ENCODE measurements around the gene FALEC. TPM values are rescaled to one million over a fixed set of nuclear protein-coding genes. Genes with fewer than 3 reads are reported as not detected.

The FALEC gene
- total and polyA plus RNA-seq, 9 of the 15 experiments (the other 6 are each of a cell fraction or from before 2014, with no cell fraction given), result 0.15 to 1.8 (median 0.53) TPM; not detected in 5

DNA sequence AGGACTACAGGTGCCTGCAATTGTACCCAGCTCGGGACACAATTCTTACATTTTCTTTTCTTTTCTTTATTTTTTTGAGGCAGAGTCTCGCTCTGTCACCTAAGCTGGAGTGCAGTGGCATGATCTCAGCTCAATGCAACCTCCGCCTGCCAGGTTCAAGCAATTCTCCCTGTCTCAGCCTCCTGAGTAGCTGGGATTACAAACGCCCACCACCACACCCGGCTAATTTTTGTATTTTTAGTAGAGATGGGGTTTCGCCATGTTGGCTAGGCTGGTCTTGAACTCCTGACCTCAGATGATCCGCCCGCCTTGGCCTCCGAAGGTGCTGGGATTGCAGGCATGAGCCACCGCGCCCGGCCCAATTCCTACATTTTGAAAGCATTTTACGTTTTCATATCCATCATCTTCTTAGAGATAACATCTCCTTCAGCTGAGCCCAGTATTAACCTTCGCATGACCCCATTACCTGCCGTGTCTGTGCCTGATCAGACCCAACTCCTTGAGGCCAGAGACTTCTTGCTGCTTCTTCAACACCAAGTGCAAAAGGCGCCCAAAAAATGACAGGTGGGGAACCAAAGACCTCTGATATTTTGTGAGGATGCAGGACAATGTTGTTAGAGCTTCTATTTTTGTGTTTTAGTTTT lies 30.9 kb downstream of the FALEC start (continued):
- TF ChIP-seq, protein P1, sequence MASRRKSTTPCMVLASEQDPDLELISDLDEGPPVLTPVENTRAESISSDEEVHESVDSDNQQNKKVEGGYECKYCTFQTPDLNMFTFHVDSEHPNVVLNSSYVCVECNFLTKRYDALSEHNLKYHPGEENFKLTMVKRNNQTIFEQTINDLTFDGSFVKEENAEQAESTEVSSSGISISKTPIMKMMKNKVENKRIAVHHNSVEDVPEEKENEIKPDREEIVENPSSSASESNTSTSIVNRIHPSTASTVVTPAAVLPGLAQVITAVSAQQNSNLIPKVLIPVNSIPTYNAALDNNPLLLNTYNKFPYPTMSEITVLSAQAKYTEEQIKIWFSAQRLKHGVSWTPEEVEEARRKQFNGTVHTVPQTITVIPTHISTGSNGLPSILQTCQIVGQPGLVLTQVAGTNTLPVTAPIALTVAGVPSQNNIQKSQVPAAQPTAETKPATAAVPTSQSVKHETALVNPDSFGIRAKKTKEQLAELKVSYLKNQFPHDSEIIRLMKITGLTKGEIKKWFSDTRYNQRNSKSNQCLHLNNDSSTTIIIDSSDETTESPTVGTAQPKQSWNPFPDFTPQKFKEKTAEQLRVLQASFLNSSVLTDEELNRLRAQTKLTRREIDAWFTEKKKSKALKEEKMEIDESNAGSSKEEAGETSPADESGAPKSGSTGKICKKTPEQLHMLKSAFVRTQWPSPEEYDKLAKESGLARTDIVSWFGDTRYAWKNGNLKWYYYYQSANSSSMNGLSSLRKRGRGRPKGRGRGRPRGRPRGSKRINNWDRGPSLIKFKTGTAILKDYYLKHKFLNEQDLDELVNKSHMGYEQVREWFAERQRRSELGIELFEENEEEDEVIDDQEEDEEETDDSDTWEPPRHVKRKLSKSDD (conservative IDR thresholded peaks at IDR 0.05; ENCODE audit: low read length), result no peak
- peak; percentile 62; the same call in 1 of the 2 replicates for TF ChIP-seq CTBP1 (IDR thresholded peaks at IDR 0.05; ENCODE audit: borderline replicate concordance)
- TF ChIP-seq, protein P2, sequence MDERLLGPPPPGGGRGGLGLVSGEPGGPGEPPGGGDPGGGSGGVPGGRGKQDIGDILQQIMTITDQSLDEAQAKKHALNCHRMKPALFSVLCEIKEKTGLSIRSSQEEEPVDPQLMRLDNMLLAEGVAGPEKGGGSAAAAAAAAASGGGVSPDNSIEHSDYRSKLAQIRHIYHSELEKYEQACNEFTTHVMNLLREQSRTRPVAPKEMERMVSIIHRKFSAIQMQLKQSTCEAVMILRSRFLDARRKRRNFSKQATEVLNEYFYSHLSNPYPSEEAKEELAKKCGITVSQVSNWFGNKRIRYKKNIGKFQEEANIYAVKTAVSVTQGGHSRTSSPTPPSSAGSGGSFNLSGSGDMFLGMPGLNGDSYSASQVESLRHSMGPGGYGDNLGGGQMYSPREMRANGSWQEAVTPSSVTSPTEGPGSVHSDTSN (CRISPR knock-in tag; IDR thresholded peaks at IDR 0.05; ENCODE audit: low read depth), result no peak
- TF ChIP-seq, protein P2 (tag; conservative IDR thresholded peaks at IDR 0.05; ENCODE audit: low read depth), result peak; percentile 34; the same call in 1 of the 2 replicates
- TF ChIP-seq NCOA2 (IDR thresholded peaks at IDR 0.05; ENCODE audit: partially characterized antibody in 2 of 2), result no peak
- peak; percentile 20 for TF ChIP-seq ASH1L (IDR thresholded peaks at IDR 0.05; ENCODE audit: borderline replicate concordance, low read depth, partially characterized antibody)
- TF ChIP-seq ESRRA (IDR thresholded peaks at IDR 0.05; ENCODE audit: borderline replicate concordance, low read depth), result peak; percentile 79
- TF ChIP-seq ZNF239 (CRISPR knock-in tag; IDR thresholded peaks at IDR 0.05), result no peak
- TF ChIP-seq ADNP (tag; IDR thresholded peaks at IDR 0.05), result peak; percentile 63
- no peak for TF ChIP-seq ZNF232 (CRISPR knock-in tag; IDR thresholded peaks at IDR 0.05)
- TF ChIP-seq MEIS2 (IDR thresholded peaks at IDR 0.05; ENCODE audit: partially characterized antibody), result peak; percentile 41
- peak; percentile 17; the same call in 1 of the 2 replicates for TF ChIP-seq ATF7 (IDR thresholded peaks at IDR 0.05)
- peak; percentile 43; the same call in 1 of the 2 replicates for TF ChIP-seq ZNF592 (IDR thresholded peaks at IDR 0.05)
- TF ChIP-seq CEBPB (tag; IDR thresholded peaks at IDR 0.05), result peak; percentile 34; the same call in 1 of the 2 replicates
- peak; percentile 43; the same call in 1 of the 2 replicates for TF ChIP-seq DMBX1 (CRISPR knock-in tag; IDR thresholded peaks at IDR 0.05; ENCODE audit: borderline replicate concordance)
- TF ChIP-seq ZBTB17 (CRISPR knock-in tag; IDR thresholded peaks at IDR 0.05), result no peak
- 0 out of 4 replicates have a peak, but pooled peaks of 1 of the 2 experiments have one; percentile 10 for TF ChIP-seq KDM1A (IDR thresholded peaks at IDR 0.05)
- TF ChIP-seq BRD9 (IDR thresholded peaks at IDR 0.05; ENCODE audit: low read depth, partially characterized antibody), result peak; percentile 18
- no peak for TF ChIP-seq ZNF589 (CRISPR knock-in tag; IDR thresholded peaks at IDR 0.05; ENCODE audit: low read depth)

All from K562 (cell line).